ENCODE data around the gene RPL22. TPM values are rescaled to one million over a fixed set of nuclear protein-coding genes. Genes with fewer than 3 reads are reported as not detected.

Gene RPL22
- total and polyA plus RNA-seq, 2 of the 13 experiments (the other 11 are each of a cell fraction or from before 2014, with no cell fraction given): 214 to 545 TPM

DNA sequence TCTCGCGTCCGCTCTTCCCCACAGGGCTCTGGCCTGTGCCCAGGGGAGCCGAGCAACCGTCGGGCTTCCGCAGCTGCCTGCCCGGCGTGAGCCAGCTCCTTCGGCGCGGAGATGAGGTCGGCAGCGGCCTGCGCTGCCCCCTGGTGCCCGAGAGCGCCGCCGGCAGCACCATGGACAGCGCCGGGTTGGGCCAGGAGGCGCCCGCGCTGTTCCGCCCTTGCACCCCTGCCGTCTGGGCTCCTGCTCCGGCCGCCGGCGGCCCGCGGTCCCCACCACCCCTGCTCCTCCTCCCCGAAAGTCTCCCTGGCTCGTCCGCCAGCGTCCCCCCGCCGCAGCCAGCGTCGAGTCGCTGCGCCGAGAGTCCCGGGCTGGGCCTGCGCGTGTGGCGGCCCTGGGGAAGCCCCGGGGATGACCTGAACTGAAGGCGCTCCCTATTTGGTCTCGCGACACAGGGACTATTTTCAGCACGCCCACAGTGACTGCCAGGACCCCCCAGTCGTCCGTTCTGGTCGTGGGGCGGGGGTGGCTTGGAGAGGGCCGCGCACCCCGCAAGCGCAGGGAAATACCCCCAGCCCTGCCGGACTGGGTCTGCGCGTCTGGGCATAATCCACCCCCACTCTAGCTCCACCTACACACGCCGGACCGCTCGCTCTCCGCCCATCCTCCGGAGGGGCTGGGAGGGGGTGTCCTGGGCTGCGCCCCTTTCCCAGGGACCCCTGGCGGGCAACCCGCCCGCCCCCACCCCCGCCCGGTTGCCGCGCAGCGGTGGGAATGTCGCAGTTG lies 45.9 kb upstream of the RPL22 start (continued):
- TF ChIP-seq, protein P1, sequence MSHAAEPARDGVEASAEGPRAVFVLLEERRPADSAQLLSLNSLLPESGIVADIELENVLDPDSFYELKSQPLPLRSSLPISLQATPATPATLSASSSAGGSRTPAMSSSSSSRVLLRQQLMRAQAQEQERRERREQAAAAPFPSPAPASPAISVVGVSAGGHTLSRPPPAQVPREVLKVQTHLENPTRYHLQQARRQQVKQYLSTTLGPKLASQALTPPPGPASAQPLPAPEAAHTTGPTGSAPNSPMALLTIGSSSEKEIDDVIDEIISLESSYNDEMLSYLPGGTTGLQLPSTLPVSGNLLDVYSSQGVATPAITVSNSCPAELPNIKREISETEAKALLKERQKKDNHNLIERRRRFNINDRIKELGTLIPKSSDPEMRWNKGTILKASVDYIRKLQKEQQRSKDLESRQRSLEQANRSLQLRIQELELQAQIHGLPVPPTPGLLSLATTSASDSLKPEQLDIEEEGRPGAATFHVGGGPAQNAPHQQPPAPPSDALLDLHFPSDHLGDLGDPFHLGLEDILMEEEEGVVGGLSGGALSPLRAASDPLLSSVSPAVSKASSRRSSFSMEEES (CRISPR knock-in tag; IDR thresholded peaks at IDR 0.05): peak; percentile 93
- TF ChIP-seq NR2F6 (IDR thresholded peaks at IDR 0.05) (no peak), NR2F6 (CRISPR knock-in tag; IDR thresholded peaks at IDR 0.05) (peak; percentile 77), ZIK1 (CRISPR knock-in tag; IDR thresholded peaks at IDR 0.05; ENCODE audit: borderline replicate concordance, low read depth) (peak; percentile 99), ZSCAN22 (CRISPR knock-in tag; IDR thresholded peaks at IDR 0.05) (peak; percentile 62; the same call in 1 of the 2 replicates), EED (CRISPR knock-in tag; IDR thresholded peaks at IDR 0.05) (peak; percentile 98; the same call in 1 of the 2 replicates), RBM22 (optimal IDR thresholded peaks at IDR 0.05; ENCODE audit: low read length) (no peak), U2AF1 (optimal IDR thresholded peaks at IDR 0.05; ENCODE audit: low read depth, low read length) (no peak), PAF1 (CRISPR knock-in tag; IDR thresholded peaks at IDR 0.05) (no peak), RARG (CRISPR knock-in tag; IDR thresholded peaks at IDR 0.05; ENCODE audit: low read depth) (peak; percentile 64; the same call in 1 of the 2 replicates), SMAD1 (CRISPR knock-in tag; IDR thresholded peaks at IDR 0.05; ENCODE audit: borderline replicate concordance, low read depth) (no peak), ATM (IDR thresholded peaks at IDR 0.05; ENCODE audit: borderline replicate concordance) (no peak), ZNF510 (CRISPR knock-in tag; IDR thresholded peaks at IDR 0.05; ENCODE audit: low read depth) (peak; percentile 89; the same call in 1 of the 2 replicates), ZNF30 (CRISPR knock-in tag; IDR thresholded peaks at IDR 0.05) (peak; percentile 96)
- TF ChIP-seq, protein P2, sequence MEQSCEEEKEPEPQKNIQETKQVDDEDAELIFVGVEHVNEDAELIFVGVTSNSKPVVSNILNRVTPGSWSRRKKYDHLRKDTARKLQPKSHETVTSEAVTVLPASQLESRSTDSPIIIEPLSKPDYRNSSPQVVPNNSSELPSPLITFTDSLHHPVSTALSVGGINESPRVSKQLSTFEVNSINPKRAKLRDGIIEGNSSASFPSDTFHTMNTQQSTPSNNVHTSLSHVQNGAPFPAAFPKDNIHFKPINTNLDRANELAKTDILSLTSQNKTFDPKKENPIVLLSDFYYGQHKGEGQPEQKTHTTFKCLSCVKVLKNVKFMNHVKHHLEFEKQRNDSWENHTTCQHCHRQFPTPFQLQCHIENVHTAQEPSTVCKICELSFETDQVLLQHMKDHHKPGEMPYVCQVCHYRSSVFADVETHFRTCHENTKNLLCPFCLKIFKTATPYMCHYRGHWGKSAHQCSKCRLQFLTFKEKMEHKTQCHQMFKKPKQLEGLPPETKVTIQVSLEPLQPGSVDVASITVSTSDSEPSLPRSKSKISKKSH (CRISPR knock-in tag; IDR thresholded peaks at IDR 0.05; ENCODE audit: borderline replicate concordance): peak; percentile 99
- TF ChIP-seq, protein P3, sequence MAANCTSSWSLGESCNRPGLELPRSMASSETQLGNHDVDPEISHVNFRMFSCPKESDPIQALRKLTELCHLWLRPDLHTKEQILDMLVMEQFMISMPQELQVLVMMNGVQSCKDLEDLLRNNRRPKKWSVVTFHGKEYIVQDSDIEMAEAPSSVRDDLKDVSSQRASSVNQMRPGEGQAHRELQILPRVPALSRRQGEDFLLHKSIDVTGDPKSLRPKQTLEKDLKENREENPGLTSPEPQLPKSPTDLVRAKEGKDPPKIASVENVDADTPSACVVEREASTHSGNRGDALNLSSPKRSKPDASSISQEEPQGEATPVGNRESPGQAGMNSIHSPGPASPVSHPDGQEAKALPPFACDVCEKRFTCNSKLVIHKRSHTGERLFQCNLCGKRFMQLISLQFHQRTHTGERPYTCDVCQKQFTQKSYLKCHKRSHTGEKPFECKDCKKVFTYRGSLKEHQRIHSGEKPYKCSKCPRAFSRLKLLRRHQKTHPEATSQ (CRISPR knock-in tag; IDR thresholded peaks at IDR 0.05; ENCODE audit: borderline replicate concordance): peak; percentile 93; the same call in 1 of the 2 replicates
- TF ChIP-seq, protein P4, sequence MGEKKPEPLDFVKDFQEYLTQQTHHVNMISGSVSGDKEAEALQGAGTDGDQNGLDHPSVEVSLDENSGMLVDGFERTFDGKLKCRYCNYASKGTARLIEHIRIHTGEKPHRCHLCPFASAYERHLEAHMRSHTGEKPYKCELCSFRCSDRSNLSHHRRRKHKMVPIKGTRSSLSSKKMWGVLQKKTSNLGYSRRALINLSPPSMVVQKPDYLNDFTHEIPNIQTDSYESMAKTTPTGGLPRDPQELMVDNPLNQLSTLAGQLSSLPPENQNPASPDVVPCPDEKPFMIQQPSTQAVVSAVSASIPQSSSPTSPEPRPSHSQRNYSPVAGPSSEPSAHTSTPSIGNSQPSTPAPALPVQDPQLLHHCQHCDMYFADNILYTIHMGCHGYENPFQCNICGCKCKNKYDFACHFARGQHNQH (CRISPR knock-in tag; IDR thresholded peaks at IDR 0.05): peak; percentile 95
- TF ChIP-seq, protein P5, sequence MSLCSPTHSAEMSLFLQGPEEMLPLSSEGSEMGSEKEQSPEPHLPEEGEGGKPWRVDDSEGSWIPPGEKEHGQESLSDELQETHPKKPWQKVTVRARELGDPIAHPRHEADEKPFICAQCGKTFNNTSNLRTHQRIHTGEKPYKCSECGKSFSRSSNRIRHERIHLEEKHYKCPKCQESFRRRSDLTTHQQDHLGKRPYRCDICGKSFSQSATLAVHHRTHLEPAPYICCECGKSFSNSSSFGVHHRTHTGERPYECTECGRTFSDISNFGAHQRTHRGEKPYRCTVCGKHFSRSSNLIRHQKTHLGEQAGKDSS (CRISPR knock-in tag; IDR thresholded peaks at IDR 0.05; ENCODE audit: borderline replicate concordance, low read depth): peak; percentile 97
- TF ChIP-seq, protein P6, sequence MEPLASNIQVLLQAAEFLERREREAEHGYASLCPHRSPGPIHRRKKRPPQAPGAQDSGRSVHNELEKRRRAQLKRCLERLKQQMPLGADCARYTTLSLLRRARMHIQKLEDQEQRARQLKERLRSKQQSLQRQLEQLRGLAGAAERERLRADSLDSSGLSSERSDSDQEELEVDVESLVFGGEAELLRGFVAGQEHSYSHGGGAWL (CRISPR knock-in tag; IDR thresholded peaks at IDR 0.05): peak; percentile 100
- TF ChIP-seq, protein P7, sequence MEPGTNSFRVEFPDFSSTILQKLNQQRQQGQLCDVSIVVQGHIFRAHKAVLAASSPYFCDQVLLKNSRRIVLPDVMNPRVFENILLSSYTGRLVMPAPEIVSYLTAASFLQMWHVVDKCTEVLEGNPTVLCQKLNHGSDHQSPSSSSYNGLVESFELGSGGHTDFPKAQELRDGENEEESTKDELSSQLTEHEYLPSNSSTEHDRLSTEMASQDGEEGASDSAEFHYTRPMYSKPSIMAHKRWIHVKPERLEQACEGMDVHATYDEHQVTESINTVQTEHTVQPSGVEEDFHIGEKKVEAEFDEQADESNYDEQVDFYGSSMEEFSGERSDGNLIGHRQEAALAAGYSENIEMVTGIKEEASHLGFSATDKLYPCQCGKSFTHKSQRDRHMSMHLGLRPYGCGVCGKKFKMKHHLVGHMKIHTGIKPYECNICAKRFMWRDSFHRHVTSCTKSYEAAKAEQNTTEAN (CRISPR knock-in tag; conservative IDR thresholded peaks at IDR 0.05): peak; percentile 96
